HL-60 (cell line): ENCODE data around the gene LMO2.
"Not testable (repeated sequence)": the region's sequence is repeated elsewhere in the genome, so short reads cannot be mapped to it uniquely, and the experiment has no call there.

Experiments
- DNase-seq, 2 experiments: peaks; one replicate each; pipeline ENCODE4 v3.0.0-alpha.2; 2010 to 2020; ENCODE audit warnings: low read depth in 1 of 2, low spot score in 1 of 2
- H3K27ac ChIP-seq: fragments of 250-450 bp; sonication (Bioruptor Pico); replicated peaks from 2 replicates; pipeline ENCODE4 v1.5.1; 2020; ENCODE audit warnings: mild to moderate bottlenecking, moderate library complexity
- H3K27me3 ChIP-seq: fragments of 250-450 bp; sonication (Bioruptor Pico); 2 replicates; pipeline ENCODE4 v1.5.1; 2021; ENCODE audit warnings: mild to moderate bottlenecking, moderate library complexity; ENCODE audit not compliant: insufficient read depth, poor library complexity, severe bottlenecking
- H3K4me3 ChIP-seq: replicated peaks from 2 replicates; pipeline ENCODE4 v1.5.1; 2011; ENCODE audit warnings: mild to moderate bottlenecking, control low read depth, low read length; ENCODE audit not compliant: insufficient read depth
- GABPA ChIP-seq: IDR thresholded peaks from 2 replicates; pipeline ENCODE4 v1.6.1; 2012; ENCODE audit warnings: low read depth
- POLR2AphosphoS5 ChIP-seq: IDR thresholded peaks from 2 replicates; pipeline ENCODE4 v1.6.1; 2012; ENCODE audit warnings: low read depth
- REST ChIP-seq: IDR thresholded peaks from 2 replicates; pipeline ENCODE4 v1.6.1; 2012; ENCODE audit warnings: low read depth; ENCODE audit not compliant: insufficient replicate concordance
- SPI1 ChIP-seq: IDR thresholded peaks from 2 replicates; pipeline ENCODE4 v1.6.1; 2012; ENCODE audit warnings: low read depth, mild to moderate bottlenecking, borderline replicate concordance
- TF ChIP-seq, protein P1 (sequence below): IDR thresholded peaks from one replicate; pipeline ENCODE4 v1.5.1; 2011; ENCODE audit warnings: low read length, control low read depth, inconsistent platforms; ENCODE audit not compliant: insufficient read depth

The LMO2 gene

GRCh38 chr11:33933602-33934001 lies 41.7 kb upstream of the LMO2 start:
- Histone ChIP-seq H3K27me3 (no peaks in the 10 kb centered on the region), H3K4me3 (no peak overlapping the region), H3K27ac (peak overlapping the region; percentile 17)
- no peak for TF ChIP-seq POLR2AphosphoS5
- TF ChIP-seq, protein P1, sequence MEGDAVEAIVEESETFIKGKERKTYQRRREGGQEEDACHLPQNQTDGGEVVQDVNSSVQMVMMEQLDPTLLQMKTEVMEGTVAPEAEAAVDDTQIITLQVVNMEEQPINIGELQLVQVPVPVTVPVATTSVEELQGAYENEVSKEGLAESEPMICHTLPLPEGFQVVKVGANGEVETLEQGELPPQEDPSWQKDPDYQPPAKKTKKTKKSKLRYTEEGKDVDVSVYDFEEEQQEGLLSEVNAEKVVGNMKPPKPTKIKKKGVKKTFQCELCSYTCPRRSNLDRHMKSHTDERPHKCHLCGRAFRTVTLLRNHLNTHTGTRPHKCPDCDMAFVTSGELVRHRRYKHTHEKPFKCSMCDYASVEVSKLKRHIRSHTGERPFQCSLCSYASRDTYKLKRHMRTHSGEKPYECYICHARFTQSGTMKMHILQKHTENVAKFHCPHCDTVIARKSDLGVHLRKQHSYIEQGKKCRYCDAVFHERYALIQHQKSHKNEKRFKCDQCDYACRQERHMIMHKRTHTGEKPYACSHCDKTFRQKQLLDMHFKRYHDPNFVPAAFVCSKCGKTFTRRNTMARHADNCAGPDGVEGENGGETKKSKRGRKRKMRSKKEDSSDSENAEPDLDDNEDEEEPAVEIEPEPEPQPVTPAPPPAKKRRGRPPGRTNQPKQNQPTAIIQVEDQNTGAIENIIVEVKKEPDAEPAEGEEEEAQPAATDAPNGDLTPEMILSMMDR, result no peak
- TF ChIP-seq GABPA, result no peak
- no peak for TF ChIP-seq REST
- no peak for TF ChIP-seq SPI1
- no peak for DNase-seq

- TF ChIP-seq POLR2AphosphoS5, result no peak
- no peak for DNase-seq
- no peaks in the 10 kb centered on the region for H3K27me3 ChIP-seq
Observed at GRCh38 chr11:33932721-33933120, 40.8 kb upstream of the LMO2 start.

GRCh38 chr11:33931739-33932366 lies 40.0 kb upstream of the LMO2 start:
- not testable (repeated sequence) for DNase-seq, H3K4me3 ChIP-seq, H3K27me3 ChIP-seq
- H3K27ac ChIP-seq, result peak overlapping the region; percentile 95

More at GRCh38 chr11:33932721-33933120, 40.8 kb upstream of the LMO2 start:
- H3K27ac ChIP-seq, result peak overlapping the region; percentile 95
- no peak overlapping the region for H3K4me3 ChIP-seq

- no peak overlapping the region for H3K4me3 ChIP-seq
- DNase-seq, result no peak
- TF ChIP-seq SPI1 (no peak), GABPA (no peak), POLR2AphosphoS5 (no peak), REST (no peak)
- TF ChIP-seq, protein P1, result no peak
- peak overlapping the region; percentile 95 for H3K27ac ChIP-seq
- H3K27me3 ChIP-seq, result no peaks in the 10 kb centered on the region
Observed at GRCh38 chr11:33931067-33931466, 39.2 kb upstream of the LMO2 start.
